Suppressor macrophage treated with lipopolysaccharide for 4 hours (primary cell): ENCODE measurements around the gene ETV6.

Experiments
- DNase-seq: peaks from one replicate; pipeline ENCODE4 v3.0.0-alpha.2; 2020

ETV6 gene

GRCh38 chr12:11722578-11723138 is 73.2 kb downstream of the ETV6 start:
- no peak for DNase-seq

- DNase-seq: no peak
These were observed 74.5 kb downstream of the ETV6 start for GRCh38 chr12:11723993-11724392.

DNA sequence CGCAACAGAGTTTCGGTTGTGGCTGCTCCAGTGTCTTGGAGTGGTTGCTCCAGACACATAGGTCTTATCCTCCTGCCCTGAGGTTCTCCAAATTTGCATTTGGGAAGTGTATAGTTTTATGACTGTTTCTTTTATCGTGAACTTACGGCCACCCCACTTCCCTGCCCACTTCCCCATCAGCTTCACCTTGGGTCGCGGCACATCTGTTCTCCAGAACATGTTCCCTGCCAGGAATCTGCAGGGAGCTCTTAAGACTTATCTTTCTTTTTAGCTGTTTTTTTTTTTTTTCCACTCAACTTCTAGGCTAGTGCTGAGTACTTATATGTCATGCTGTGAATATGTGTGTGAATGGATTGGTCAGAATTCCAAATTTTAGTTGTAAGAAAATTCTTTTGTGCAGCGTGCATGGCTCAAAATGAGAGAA is 75.4 kb downstream of the ETV6 start:
- DNase-seq: peak; percentile 37

DNA sequence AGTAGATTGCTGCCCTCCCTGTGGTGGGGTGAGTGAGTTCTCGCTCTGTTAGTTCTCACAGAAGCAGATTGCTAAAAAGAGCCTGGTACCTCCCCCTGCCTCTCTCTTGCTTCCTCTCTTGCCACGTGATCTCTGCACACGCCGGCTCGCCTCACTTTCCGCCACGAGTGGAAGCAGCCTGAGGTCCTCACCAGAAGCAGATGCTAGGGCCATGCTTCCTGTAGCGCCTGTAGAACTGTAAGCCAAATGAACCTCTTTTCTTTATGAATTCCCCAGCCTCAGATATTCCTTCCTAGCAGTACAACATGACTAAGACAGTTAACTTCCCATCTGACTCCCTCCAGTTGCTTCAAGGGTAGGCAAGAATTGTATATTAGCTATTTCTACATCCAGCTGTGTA is 76.2 kb downstream of the ETV6 start:
- peak; percentile 46 for DNase-seq

DNA sequence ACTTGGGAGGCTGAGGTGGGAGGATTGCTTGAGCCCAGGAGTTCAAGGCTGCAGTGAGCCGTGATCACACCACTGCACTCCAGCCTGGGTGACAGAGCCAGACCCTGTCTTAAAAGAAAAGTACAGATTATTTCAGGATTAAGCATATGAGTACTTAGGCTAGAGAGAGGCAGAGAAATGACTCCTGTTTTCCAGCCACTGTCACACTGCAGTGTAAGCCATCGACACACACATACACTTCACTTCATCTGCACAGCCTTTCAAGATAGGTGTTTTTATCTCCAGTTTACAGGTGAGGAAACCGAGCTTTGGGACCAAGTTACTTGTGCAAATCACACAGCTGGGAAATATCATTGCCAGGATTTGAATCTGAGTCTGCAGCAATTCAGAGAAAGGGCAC is 77.2 kb downstream of the ETV6 start:
- no peak for DNase-seq

- no peak for DNase-seq
These were observed 77.7 kb downstream of the ETV6 start for GRCh38 chr12:11727133-11727664.

DNA sequence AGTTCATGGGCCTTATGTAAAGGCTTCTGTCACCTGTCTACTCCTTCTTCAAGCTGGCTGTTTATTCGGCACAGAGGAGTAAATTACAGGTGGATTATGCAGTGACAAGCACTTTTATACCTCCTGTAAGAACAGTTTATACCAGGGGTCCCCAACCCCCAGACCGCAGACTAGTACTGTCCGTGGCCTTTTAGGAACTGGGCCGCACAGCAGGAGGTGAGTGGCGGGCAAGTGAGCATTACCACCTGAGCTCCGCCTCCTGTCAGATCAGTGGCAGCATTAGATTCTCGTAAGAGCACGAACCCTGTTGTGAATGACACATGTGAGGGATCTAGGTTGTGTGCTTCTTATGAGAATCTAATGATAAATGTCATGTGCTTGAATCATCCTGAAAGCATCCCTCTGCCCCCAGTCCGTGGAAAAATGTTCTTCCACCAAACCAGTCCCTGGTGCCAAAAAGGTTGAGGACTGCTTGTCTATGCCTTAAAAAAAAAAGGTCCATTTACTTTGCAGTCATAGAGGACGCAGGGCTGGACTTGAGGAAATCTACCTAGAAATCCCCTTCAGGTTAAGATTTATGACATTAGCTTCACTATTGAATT is 78.8 kb downstream of the ETV6 start:
- DNase-seq: no peak

DNA sequence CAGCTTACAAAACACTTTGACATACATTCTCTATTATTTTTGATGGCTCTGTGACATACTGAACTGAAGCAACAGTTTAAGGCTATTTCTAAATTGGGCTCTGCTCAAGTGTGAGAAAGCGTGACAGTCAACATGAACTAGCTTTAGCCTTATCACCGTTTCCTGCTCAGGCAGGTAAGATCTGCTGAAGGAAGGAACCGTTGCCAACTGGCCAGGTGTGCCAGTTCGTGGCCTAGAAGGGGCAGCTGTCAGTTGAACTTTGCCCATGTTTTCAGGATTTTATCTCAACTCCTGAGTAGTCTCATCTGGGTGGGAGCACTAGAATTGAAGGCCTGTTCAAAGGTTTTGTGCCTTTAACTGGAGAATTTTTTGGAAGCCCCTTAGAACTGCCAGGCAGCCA is 79.5 kb downstream of the ETV6 start:
- DNase-seq: no peak

- peak; percentile 41 for DNase-seq
These were observed 80.1 kb downstream of the ETV6 start for GRCh38 chr12:11729439-11730150.

DNA sequence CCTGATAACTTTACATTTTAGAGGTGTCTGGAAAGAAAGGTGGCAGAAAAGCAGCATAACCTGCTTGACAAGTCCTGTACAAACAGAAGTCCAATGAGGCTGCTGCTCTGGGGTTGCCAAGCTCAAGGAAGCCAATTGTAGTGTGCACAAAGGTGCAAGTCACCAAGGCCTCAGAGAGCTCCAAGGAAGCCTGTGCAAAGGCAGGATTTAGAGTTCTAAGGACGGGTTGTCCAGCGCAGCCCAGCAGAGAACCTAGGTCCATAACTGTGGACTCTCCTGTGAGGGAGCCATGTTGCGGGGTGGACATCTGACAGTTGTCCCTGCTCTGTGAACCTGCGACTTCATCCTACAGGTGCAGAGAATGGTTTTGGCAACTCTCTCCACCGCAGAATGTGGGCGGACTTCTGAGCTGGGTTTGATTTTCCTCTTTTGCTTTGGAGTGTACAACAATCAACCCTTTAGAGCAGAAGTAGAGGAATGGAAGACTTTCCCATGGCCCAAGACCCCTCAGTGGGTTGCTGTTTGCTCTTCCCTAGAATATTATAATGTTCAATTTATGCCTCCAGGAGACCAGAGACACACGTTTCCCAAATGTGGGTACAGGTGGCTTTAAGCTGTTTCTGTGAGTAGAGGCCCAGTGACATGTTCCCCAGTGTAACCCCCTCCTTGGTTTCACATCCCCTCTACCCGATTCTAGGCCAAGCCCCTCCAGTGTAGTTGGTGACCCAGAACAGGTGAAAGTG is 81.0 kb downstream of the ETV6 start:
- no peak for DNase-seq

DNA sequence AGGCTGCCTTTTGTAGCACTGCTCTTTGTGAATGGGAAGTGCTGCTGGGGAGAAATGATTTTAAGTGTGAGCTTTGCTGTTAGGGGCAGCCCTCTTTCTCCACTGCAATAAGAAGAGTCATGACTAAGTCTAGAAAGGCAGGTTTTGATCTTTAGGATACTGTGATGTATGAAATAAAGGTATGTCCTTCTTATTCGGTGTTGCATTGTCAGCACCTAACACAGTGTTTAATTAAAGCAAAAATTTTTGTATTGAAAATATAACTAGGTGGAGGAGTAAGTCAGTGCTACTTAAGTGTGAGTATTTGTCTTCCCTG is 81.5 kb downstream of the ETV6 start:
- DNase-seq: no peak

DNA sequence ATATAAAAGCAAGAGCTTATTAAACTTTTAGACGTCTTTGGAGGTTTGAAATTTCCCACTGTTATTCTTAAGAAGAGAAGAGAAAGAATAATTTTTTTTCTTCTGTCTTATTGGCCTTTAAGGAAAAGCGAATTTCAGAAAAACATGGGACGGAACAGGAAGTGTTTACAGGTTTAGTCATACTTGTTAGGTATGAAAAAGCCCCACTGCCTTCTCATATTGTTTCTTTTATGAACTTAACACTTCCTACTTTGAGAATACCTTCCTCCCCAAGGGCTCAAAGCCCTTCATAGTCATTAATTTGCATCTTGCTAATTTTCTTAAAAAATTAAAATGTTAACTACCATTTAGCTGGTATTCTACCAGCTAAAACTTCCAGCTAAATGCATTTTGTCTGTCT is 82.0 kb downstream of the ETV6 start:
- DNase-seq: peak; percentile 61

DNA sequence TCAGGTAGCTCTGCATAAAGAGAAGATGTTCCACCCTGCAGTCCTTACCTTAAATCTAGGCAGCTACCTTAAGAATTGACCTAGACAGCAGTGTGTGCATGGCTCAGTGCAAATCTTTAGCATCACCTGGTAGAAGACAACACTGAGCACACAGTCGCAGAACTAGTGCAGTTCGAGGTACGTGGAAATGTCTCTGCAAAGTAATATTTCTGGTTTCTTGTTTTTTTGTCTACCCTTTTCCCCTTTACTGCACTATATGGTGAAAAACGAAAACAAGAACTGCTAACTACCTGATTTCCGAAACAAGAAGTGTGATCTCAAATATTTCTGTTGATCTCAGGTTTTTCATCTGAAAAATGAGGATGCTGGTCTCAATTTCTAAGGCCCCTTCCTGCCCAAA is 82.5 kb downstream of the ETV6 start:
- no peak for DNase-seq

DNA sequence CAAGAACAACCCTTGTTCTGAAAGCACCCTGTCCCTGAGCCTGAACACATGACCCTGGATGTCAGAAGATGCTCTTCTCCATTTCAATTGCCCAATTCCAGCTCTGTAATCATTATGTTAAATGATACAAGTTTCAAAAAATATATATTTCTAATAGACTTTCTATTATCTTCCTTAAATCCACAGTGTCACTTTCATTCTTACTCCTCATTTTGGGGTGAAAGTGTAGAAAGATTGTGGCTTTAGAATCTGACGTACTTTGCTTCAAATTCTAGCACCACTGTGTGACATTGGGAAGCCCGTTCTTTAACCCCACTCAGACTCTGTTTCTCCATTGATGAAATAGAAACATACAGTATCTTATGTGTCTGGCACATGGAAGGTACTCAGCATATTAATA is 83.2 kb downstream of the ETV6 start:
- peak; percentile 70 for DNase-seq

DNA sequence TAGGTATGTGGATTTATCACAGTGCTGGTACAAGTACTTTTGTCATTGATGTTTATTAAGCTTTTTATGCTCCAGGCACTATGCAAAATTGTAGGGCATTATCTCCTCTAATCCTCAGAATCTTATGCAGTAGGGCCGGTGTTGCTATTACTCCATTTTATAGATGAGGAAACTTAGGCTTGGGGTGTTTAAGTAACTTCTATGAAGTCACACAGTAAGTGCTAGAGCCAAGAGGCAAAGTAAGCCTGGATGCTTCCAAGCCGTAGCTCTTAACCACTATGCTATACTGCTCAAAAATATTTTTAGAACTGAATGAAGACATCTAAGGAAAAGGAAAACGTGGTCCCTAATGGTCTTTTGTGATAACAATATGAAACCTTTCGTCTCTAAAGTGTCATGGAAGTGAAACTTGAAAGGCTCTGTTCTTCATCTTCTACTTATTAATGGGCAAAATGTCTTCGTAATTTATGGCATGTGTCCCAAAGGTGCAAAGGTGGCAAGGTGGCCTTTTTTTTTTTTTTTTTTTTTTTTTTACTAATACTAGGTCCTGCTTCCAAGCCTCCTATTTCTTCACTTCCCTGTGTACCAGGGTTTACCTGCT is 85.2 kb downstream of the ETV6 start:
- peak; percentile 62 for DNase-seq

DNA sequence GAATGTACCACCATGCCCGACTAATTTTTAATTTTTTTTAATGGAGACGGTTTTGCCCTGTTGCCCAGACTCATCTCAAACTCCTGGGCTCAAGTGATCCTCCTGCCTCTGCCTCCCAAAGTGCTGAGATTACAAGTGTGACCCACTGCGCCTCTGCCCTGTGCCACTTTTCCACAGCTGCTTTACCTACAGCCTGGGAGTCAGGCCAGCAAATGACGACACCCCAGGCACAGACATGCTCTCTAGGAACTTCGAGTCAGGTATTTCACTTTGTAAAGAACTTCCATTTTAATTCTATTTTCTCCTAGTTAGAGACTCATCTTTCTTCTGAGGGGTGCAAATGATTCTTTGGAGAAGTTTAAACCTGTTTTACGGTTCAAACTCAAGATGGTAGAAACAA is 89.0 kb downstream of the ETV6 start:
- DNase-seq: no peak

DNA sequence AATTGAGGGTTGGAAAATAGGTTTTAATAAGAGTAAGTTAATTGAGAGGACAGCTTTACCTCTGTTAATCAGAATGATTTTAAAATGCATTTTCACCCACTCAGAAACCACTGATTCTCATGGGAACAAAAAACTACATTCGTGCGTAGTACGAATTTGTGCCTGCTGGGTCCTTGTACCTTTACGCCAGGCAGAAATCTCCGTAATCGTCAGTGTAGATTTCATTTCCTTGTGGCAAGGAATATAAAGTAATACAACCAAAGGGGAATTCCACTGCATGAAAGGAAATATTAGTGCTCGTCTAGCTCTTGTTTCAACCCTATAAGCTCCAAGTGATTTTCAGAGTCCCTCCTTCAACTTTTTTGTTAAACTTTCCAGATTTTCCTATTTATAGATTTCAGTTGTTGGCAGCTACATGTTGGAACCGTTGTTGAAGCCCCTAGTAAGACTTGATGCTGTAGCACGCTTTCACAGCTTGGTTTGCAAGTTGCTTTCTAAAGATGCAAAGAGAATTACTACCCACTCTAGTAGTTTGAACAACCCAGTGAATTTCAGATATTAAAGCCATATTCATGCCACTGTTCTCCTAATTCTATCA is 90.6 kb downstream of the ETV6 start:
- no peak for DNase-seq

GRCh38 chr12:11741434-11742092 is 92.1 kb downstream of the ETV6 start:
- DNase-seq: no peak

- DNase-seq: no peak
These were observed 94.2 kb downstream of the ETV6 start for GRCh38 chr12:11743423-11744409.

DNA sequence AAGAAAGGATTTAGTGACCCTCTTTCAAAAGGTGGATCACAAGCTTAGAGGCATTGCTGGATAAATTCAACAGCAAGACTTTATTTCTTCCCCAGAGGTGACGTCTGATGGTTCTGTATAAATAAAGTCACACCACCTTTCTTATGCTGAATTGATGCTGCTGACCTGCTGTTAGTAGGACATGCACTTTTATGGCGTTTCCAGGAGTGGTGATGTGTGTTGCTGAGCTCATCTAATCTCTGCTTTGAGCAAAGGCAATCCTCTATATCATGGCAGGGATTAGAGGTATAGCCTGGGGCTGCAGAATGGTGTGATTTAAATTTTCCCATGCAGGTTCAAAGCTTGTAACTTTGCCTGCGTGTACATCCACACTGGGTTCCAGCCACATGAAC is 94.9 kb downstream of the ETV6 start:
- no peak for DNase-seq

GRCh38 chr12:11745113-11745512 is 95.6 kb downstream of the ETV6 start:
- DNase-seq: peak; percentile 51
